Testis (tissue), 3 donors: Measurements from ENCODE around the gene KRT35. TPM values are rescaled to one million over a fixed set of nuclear protein-coding genes. Genes with fewer than 3 reads are reported as not detected.
A peak's percentile ranks its signal among the peaks of the same experiment; 100 is the strongest.

Experiments used
- DNase-seq: peaks from one replicate; pipeline ENCODE4 v3.0.0-alpha.2; 2019
- H3K27ac ChIP-seq, 2 donors: fragments of 200-600 bp; sonication (generic); one replicate each; pipeline ENCODE4 v1.5.1; 2019
- H3K27me3 ChIP-seq: fragments of 200-600 bp; sonication (generic); one replicate; pipeline ENCODE4 v1.5.1; 2019
- H3K36me3 ChIP-seq: fragments of 200-600 bp; sonication (generic); one replicate; pipeline ENCODE4 v1.5.1; 2017; ENCODE audit warnings: low read depth; ENCODE audit errors: missing control alignments
- H3K4me1 ChIP-seq: fragments of 200-600 bp; sonication (generic); one replicate; pipeline ENCODE4 v1.5.1; 2019
- H3K4me3 ChIP-seq, 2 donors: fragments of 200-600 bp; sonication (generic); one replicate each; pipeline ENCODE4 v1.5.1; 2017 to 2019
- H3K9me3 ChIP-seq: fragments of 200-600 bp; sonication (generic); one replicate; pipeline ENCODE4 v1.5.1; 2017
- POLR2A ChIP-seq: fragments of 450-650 bp; IDR thresholded peaks from one replicate; pipeline ENCODE4 v1.6.1; 2017; ENCODE audit warnings: antibody characterized with exemption, mild to moderate bottlenecking, moderate library complexity
- WGBS, 2 donors: methylation state at CpG; one replicate each; pipeline ENCODE4 v1.1.5; 2018; 5-methylcytosine and 5-hydroxymethylcytosine counted together
- intact Hi-C: fragments of 100-400 bp; cut with DNase I; formaldehyde crosslinking; loops from one replicate; pipeline ENCODE4 v1.15.1; 2023; ENCODE audit warnings: low total_unique reads
- polyA plus RNA-seq: library from polyadenylated mRNA; stranded (reverse); fragments of 350-450 nt; fragmentation: Illumina TruSeq; extraction: RNeasy Lipid Tissue Mini Kit (QIAGEN cat#74804); gene quantifications from one replicate; pipeline ENCODE4 v1.2.3, GENCODE V29; 2014; ENCODE audit warnings: low read depth, low replicate concordance; ENCODE audit not compliant: insufficient read depth
- total RNA-seq, 2 donors: library from RNA; depleted of rRNA; stranded (reverse); fragments of >200 nt; gene quantifications; one replicate each; pipeline ENCODE4 v1.2.3, GENCODE V29; 2016
- TF ChIP-seq, protein P1 (sequence below), 3 experiments: fragments of 450-650 bp in 2 of 3; fragments of 200-600 bp in 1 of 3; sonication (generic) in 1 of 3; IDR thresholded peaks; one replicate each; pipeline ENCODE4 v1.5.1; 2016 to 2019; ENCODE audit warnings: antibody characterized with exemption in 3 of 3, mild to moderate bottlenecking in 2 of 3, moderate library complexity in 1 of 3

Gene KRT35
- total and polyA plus RNA-seq, 3 donors from 2014 or later = 0.18 TPM; not detected in 2

- H3K27me3 ChIP-seq = no peaks in the 10 kb centered on the region
- H3K4me1 ChIP-seq = peaks cover 18% of the 10 kb centered on the region
- TF ChIP-seq, protein P1, sequence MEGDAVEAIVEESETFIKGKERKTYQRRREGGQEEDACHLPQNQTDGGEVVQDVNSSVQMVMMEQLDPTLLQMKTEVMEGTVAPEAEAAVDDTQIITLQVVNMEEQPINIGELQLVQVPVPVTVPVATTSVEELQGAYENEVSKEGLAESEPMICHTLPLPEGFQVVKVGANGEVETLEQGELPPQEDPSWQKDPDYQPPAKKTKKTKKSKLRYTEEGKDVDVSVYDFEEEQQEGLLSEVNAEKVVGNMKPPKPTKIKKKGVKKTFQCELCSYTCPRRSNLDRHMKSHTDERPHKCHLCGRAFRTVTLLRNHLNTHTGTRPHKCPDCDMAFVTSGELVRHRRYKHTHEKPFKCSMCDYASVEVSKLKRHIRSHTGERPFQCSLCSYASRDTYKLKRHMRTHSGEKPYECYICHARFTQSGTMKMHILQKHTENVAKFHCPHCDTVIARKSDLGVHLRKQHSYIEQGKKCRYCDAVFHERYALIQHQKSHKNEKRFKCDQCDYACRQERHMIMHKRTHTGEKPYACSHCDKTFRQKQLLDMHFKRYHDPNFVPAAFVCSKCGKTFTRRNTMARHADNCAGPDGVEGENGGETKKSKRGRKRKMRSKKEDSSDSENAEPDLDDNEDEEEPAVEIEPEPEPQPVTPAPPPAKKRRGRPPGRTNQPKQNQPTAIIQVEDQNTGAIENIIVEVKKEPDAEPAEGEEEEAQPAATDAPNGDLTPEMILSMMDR (IDR thresholded peaks at IDR 0.05) = no peak
- no peak for TF ChIP-seq POLR2A
- DNase-seq = no peak
- 18 to 25% methylated on average over 58 to 62 of the region's 62 CpGs for WGBS, 2 donors
- no peaks in the 10 kb centered on the region for H3K36me3 ChIP-seq
- peak overlapping the region; percentile 42 to 47 for H3K4me3 ChIP-seq
- peak overlapping the region in 1 of 2 donors; percentile 15 for H3K27ac ChIP-seq
- intact Hi-C loops = no loop called here
- no peaks in the 10 kb centered on the region for H3K9me3 ChIP-seq
These were observed 46.4 kb upstream of the KRT35 start for GRCh38 chr17:41527063-41528023.

DNA sequence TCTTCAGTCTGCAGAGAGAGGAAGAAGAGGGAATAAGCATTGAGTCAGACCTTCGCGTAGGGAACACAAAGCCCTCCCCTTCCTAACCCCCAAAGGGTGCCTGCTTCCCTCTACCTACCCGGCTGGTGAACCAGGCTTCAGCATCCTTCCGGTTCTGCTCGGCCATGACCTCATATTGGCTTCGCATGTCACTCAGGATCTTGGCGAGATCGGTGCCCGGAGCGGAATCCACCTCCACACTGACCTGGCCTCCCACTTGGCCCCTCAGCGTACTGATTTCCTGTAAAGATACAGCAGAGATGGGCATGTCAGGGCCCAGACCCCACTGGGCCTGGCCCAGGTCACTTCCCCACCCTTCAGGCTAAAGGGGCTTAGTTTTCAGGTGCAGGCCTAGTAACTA lies 43.3 kb upstream of the KRT35 start:
- DNase-seq = no peak
- WGBS, 2 donors = 82 to 93% methylated on average over 8 to 11 of the region's 11 CpGs
- no peaks in the 10 kb centered on the region for H3K27me3 ChIP-seq
- intact Hi-C loops = no loop called here
- H3K4me3 ChIP-seq = no peak overlapping the region
- H3K9me3 ChIP-seq = no peaks in the 10 kb centered on the region
- H3K4me1 ChIP-seq = peaks cover 11% of the 10 kb centered on the region
- no peak overlapping the region for H3K27ac ChIP-seq
- H3K36me3 ChIP-seq = no peaks in the 10 kb centered on the region
- TF ChIP-seq, protein P1 (IDR thresholded peaks at IDR 0.05) = no peak

DNA sequence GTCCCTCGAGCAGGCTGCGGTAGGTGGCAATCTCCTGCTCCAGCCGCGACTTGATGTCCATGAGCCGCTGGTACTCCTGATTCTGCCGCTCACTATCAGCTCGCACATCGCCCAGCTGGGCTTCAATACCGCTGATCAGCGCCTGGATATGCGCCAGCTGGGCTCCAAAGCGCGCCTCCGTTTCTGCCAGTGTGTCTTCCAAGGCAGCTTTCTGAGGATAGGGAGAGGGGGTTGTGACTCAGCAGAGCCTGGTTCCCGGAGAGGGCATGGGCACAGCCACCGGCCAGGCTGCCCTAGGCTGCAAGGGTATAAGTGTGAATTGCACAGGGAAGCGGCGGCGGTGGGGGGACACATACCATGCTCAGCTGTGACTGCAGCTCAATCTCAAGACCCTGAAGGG lies 42.8 kb upstream of the KRT35 start:
- TF ChIP-seq, protein P1 (IDR thresholded peaks at IDR 0.05) = no peak
- no peak for TF ChIP-seq POLR2A
- Histone ChIP-seq H3K36me3 (no peaks in the 10 kb centered on the region), H3K4me3 (no peak overlapping the region), H3K27me3 (no peaks in the 10 kb centered on the region), H3K9me3 (no peaks in the 10 kb centered on the region), H3K4me1 (peaks cover 11% of the 10 kb centered on the region), H3K27ac (no peak overlapping the region)
- intact Hi-C loops = no loop called here
- 75 to 85% methylated on average over 5 to 19 of the region's 19 CpGs for whole genome bisulfite sequencing, 2 donors
- DNase-seq = no peak

- Histone ChIP-seq H3K4me3 (no peak overlapping the region), H3K27ac (no peak overlapping the region), H3K36me3 (no peaks in the 10 kb centered on the region), H3K4me1 (peaks cover 11% of the 10 kb centered on the region), H3K9me3 (no peaks in the 10 kb centered on the region), H3K27me3 (no peaks in the 10 kb centered on the region)
- TF ChIP-seq POLR2A = no peak
- TF ChIP-seq, protein P1 (IDR thresholded peaks at IDR 0.05) = no peak
- intact Hi-C loops = no loop called here
- 60 to 76% methylated on average over 4 of the region's 4 CpGs for WGBS, 2 donors
- DNase-seq = no peak
These were observed 42.3 kb upstream of the KRT35 start for GRCh38 chr17:41523225-41523593.
